ENCODE data around the gene HLA-DMA.

GRCh38 chr6:32941214-32941768 lies 11.6 kb downstream of the HLA-DMA start:
- TF ChIP-seq CTCF (IDR thresholded peaks at IDR 0.05) = no peak
- no peak for TF ChIP-seq POLR2A (IDR thresholded peaks at IDR 0.05)
- TF ChIP-seq POLR2AphosphoS5 (IDR thresholded peaks at IDR 0.05) = no peak

Measured in sigmoid colon (tissue), 4 donors.